Measurements from ENCODE around the gene STAMBPL1. TPM values are rescaled to one million over a fixed set of nuclear protein-coding genes. Genes with fewer than 3 reads are reported as not detected.

Gene STAMBPL1
- total RNA-seq, 1 donor from 2014 or later: 2.6 TPM

GRCh38 chr10:88901984-88902789 is 22.1 kb downstream of the STAMBPL1 start:
- Histone ChIP-seq H3K27me3 (ENCODE audit: control insufficient read depth, insufficient read depth, low read length) (no peaks in the 10 kb centered on the region), H3K36me3 (ENCODE audit: control insufficient read depth, insufficient read depth, low read length) (no peaks in the 10 kb centered on the region), H3K4me3 (ENCODE audit: low read depth, low read length) (no peak overlapping the region)
- FAIRE-seq (no peak), DNase-seq (ENCODE audit: low read depth) (no peak)
- TF ChIP-seq CTCF (IDR thresholded peaks at IDR 0.05; ENCODE audit: insufficient read depth, low read length, severe bottlenecking): no peak

GRCh38 chr10:88903715-88904114 is 23.7 kb downstream of the STAMBPL1 start:
- no peaks in the 10 kb centered on the region for H3K27me3 ChIP-seq (ENCODE audit: control insufficient read depth, insufficient read depth, low read length)
- FAIRE-seq (no peak), DNase-seq (ENCODE audit: low read depth) (no peak)
- H3K4me3 ChIP-seq (ENCODE audit: low read depth, low read length): no peak overlapping the region
- no peaks in the 10 kb centered on the region for H3K36me3 ChIP-seq (ENCODE audit: control insufficient read depth, insufficient read depth, low read length)
- no peak for TF ChIP-seq CTCF (IDR thresholded peaks at IDR 0.05; ENCODE audit: insufficient read depth, low read length, severe bottlenecking)

- Histone ChIP-seq H3K4me3 (ENCODE audit: low read depth, low read length) (no peak overlapping the region), H3K27me3 (ENCODE audit: control insufficient read depth, insufficient read depth, low read length) (no peaks in the 10 kb centered on the region), H3K36me3 (ENCODE audit: control insufficient read depth, insufficient read depth, low read length) (no peaks in the 10 kb centered on the region)
- TF ChIP-seq CTCF (IDR thresholded peaks at IDR 0.05; ENCODE audit: insufficient read depth, low read length, severe bottlenecking): no peak
- DNase-seq (ENCODE audit: low read depth) (no peak), FAIRE-seq (no peak)
These were observed 26.9 kb downstream of the STAMBPL1 start for GRCh38 chr10:88906921-88907320.

- no peaks in the 10 kb centered on the region for H3K27me3 ChIP-seq (ENCODE audit: control insufficient read depth, insufficient read depth, low read length)
- DNase-seq (ENCODE audit: low read depth) (no peak), FAIRE-seq (peak; percentile 43)
- H3K36me3 ChIP-seq (ENCODE audit: control insufficient read depth, insufficient read depth, low read length): no peaks in the 10 kb centered on the region
- H3K4me3 ChIP-seq (ENCODE audit: low read depth, low read length): no peak overlapping the region
- TF ChIP-seq CTCF (IDR thresholded peaks at IDR 0.05; ENCODE audit: insufficient read depth, low read length, severe bottlenecking): no peak
These were observed 28.1 kb downstream of the STAMBPL1 start for GRCh38 chr10:88908194-88908593.

GRCh38 chr10:88911116-88911515 is 31.1 kb downstream of the STAMBPL1 start:
- Histone ChIP-seq H3K27me3 (ENCODE audit: control insufficient read depth, insufficient read depth, low read length) (no peaks in the 10 kb centered on the region), H3K36me3 (ENCODE audit: control insufficient read depth, insufficient read depth, low read length) (no peaks in the 10 kb centered on the region), H3K4me3 (ENCODE audit: low read depth, low read length) (no peak overlapping the region)
- FAIRE-seq (no peak), DNase-seq (ENCODE audit: low read depth) (no peak)
- no peak for TF ChIP-seq CTCF (IDR thresholded peaks at IDR 0.05; ENCODE audit: insufficient read depth, low read length, severe bottlenecking)

GRCh38 chr10:88911851-88912250 is 31.8 kb downstream of the STAMBPL1 start:
- Histone ChIP-seq H3K4me3 (ENCODE audit: low read depth, low read length) (no peak overlapping the region), H3K27me3 (ENCODE audit: control insufficient read depth, insufficient read depth, low read length) (no peaks in the 10 kb centered on the region), H3K36me3 (ENCODE audit: control insufficient read depth, insufficient read depth, low read length) (no peaks in the 10 kb centered on the region)
- FAIRE-seq (peak; percentile 32), DNase-seq (ENCODE audit: low read depth) (no peak)
- no peak for TF ChIP-seq CTCF (IDR thresholded peaks at IDR 0.05; ENCODE audit: insufficient read depth, low read length, severe bottlenecking)

Measured in bronchial epithelial cell (primary cell).